Panc1 (cell line): ENCODE measurements around the gene PAX2.

Experiments used
- POLR2AphosphoS5 ChIP-seq: IDR thresholded peaks from 2 replicates; pipeline ENCODE4 v1.6.1; 2012; ENCODE audit warnings: mild to moderate bottlenecking, low read depth, low read length, moderate library complexity
- SIN3A ChIP-seq: IDR thresholded peaks from 2 replicates; pipeline ENCODE4 v1.6.1; 2012; ENCODE audit warnings: low read depth, mild to moderate bottlenecking, low read length, moderate library complexity, borderline replicate concordance; ENCODE audit not compliant: insufficient read depth
- TCF7L2 ChIP-seq: IDR thresholded peaks from 2 replicates; pipeline ENCODE4 v1.6.1; 2011; ENCODE audit warnings: mild to moderate bottlenecking, low read depth, low read length, inconsistent platforms
- TF ChIP-seq, protein P1 (sequence below): fragments of 450-650 bp; IDR thresholded peaks from 2 replicates; pipeline ENCODE4 v1.5.1; 2017; ENCODE audit warnings: mild to moderate bottlenecking
- TF ChIP-seq, protein P2 (sequence below), 2 experiments: IDR thresholded peaks; 2 replicates each; pipeline ENCODE4 v1.6.1; 2011 to 2012; ENCODE audit warnings: low read depth in 2 of 2, control low read depth in 1 of 2, low read length in 1 of 2, mild to moderate bottlenecking in 1 of 2, moderate library complexity in 1 of 2; ENCODE audit not compliant: insufficient read depth in 1 of 2

DNA sequence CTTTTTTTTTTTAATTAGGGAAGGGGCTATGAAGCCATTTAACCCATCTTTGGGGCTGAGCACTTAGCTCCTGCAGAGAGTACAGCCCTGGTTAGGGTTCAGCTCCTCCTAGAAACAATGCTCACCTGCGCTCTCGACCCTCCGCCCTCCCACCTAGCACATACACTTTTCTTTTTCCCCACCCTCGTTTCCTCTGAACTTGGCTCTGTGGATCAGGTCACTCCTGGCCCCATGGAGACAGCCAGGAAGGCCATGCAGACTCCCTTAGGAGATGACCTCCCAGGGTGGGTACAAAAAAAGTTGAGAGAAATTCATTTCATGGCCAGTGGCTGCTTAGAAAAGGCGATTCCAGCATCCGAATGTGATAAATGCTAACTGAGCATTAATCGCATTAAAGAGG lies 15.8 kb downstream of the PAX2 start:
- TF ChIP-seq TCF7L2 = no peak
- TF ChIP-seq POLR2AphosphoS5 = no peak
- TF ChIP-seq, protein P1, sequence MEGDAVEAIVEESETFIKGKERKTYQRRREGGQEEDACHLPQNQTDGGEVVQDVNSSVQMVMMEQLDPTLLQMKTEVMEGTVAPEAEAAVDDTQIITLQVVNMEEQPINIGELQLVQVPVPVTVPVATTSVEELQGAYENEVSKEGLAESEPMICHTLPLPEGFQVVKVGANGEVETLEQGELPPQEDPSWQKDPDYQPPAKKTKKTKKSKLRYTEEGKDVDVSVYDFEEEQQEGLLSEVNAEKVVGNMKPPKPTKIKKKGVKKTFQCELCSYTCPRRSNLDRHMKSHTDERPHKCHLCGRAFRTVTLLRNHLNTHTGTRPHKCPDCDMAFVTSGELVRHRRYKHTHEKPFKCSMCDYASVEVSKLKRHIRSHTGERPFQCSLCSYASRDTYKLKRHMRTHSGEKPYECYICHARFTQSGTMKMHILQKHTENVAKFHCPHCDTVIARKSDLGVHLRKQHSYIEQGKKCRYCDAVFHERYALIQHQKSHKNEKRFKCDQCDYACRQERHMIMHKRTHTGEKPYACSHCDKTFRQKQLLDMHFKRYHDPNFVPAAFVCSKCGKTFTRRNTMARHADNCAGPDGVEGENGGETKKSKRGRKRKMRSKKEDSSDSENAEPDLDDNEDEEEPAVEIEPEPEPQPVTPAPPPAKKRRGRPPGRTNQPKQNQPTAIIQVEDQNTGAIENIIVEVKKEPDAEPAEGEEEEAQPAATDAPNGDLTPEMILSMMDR = no peak
- TF ChIP-seq, protein P2, sequence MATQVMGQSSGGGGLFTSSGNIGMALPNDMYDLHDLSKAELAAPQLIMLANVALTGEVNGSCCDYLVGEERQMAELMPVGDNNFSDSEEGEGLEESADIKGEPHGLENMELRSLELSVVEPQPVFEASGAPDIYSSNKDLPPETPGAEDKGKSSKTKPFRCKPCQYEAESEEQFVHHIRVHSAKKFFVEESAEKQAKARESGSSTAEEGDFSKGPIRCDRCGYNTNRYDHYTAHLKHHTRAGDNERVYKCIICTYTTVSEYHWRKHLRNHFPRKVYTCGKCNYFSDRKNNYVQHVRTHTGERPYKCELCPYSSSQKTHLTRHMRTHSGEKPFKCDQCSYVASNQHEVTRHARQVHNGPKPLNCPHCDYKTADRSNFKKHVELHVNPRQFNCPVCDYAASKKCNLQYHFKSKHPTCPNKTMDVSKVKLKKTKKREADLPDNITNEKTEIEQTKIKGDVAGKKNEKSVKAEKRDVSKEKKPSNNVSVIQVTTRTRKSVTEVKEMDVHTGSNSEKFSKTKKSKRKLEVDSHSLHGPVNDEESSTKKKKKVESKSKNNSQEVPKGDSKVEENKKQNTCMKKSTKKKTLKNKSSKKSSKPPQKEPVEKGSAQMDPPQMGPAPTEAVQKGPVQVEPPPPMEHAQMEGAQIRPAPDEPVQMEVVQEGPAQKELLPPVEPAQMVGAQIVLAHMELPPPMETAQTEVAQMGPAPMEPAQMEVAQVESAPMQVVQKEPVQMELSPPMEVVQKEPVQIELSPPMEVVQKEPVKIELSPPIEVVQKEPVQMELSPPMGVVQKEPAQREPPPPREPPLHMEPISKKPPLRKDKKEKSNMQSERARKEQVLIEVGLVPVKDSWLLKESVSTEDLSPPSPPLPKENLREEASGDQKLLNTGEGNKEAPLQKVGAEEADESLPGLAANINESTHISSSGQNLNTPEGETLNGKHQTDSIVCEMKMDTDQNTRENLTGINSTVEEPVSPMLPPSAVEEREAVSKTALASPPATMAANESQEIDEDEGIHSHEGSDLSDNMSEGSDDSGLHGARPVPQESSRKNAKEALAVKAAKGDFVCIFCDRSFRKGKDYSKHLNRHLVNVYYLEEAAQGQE (IDR thresholded peaks at IDR 0.05; ENCODE audit: insufficient read depth in 1 of 2, low read depth in 2 of 2, low read length in 1 of 2) = no peak
- TF ChIP-seq SIN3A = no peak
